Thyroid gland (tissue), 4 donors: ENCODE results near the gene AFF3.

Experiments
- CTCF ChIP-seq, 6 experiments: fragments of 200-600 bp in 3 of 6; fragments of 450-650 bp in 3 of 6; sonication (generic) in 3 of 6; IDR thresholded peaks; one replicate each; pipeline ENCODE4 v1.5.1; 2016 to 2019; ENCODE audit warnings: antibody characterized with exemption in 6 of 6, mild to moderate bottlenecking in 2 of 6, inconsistent platforms in 1 of 6, moderate library complexity in 1 of 6
- POLR2A ChIP-seq, 2 donors: fragments of 450-650 bp; IDR thresholded peaks; one replicate each; pipeline ENCODE4 v1.6.1; 2017; ENCODE audit warnings: antibody characterized with exemption in 2 of 2, mild to moderate bottlenecking in 2 of 2, moderate library complexity in 1 of 2

DNA sequence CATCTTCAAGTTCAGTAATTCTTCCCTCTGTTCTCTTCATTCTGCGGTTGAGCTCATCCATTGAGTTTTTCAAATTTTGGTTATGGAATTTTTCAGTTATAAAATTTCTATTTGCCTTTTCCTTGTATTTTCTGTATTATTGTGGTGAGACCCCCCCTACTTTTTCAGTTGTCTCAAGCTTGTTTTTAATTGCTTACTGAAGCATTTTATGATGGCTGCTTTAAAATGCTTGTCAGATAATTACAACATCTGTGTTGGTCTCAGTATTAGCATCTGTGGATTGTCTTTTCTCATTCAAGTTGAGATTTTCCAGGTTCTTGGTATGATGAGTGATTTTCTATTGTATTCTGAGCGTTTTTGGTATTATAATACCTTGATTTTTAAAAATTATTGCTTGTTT, 531.4 kb downstream of the AFF3 start:
- no peak for TF ChIP-seq POLR2A (IDR thresholded peaks at IDR 0.05)
- no peak for TF ChIP-seq CTCF (IDR thresholded peaks at IDR 0.05)
